Putamen (tissue), 1 donor: ENCODE results near the gene CCDC198.

Experiments
- DNase-seq: peaks from one replicate; pipeline ENCODE4 v3.0.0-alpha.2; 2016; ENCODE audit warnings: low spot score

The CCDC198 gene

DNA sequence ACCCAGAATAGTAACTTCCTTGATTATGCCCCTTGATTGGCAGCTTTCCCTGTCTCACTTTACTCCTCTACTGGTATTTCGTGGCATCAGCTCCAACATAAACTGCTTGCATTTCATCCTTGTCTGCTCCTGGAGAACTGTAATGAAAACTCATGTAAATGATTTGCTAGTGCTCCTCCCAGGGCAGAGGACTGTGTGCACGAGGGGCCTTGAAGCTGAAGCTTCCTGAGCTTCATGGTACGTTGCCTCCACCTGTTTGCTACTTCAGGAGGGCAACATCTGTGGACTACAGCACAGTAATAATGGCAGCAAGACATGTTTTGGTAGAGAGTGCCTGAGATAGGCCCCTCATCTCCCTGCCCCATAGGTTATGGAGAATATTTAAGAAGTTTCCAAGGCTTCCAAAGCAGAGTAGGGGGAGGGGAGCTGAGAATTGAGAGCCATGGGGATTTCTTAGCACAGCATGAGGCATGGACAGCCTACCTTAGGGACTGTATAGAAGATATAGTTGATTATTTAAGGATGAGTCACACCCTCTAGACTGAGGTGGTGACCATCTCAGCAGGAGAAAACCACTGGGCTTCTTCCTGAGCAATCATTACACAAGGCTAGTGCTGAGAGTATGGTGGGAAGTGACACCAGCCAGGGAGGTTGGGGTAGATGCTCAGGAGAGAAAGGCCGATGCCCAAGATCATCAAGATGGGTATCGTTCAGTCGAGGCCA is 29.5 kb downstream of the CCDC198 start:
- DNase-seq = no peak

DNA sequence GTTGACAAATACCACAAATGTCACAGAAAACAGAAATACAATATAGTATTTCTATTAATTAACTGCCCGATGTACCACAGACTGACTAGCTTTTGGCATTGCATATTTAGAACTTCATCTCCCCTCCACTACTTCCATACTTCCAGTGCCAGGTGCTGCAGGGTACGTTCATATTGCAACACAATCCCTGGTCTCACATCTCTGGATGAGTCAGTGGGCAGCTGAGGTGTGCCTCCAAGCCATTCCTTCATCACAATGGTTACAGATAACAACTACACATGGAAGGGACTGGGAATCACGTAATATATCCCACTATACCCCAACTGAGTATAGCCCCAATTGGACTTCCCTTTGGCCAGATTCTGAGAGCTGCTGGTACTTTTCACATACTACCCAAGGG is 31.1 kb downstream of the CCDC198 start:
- no peak for DNase-seq

DNA sequence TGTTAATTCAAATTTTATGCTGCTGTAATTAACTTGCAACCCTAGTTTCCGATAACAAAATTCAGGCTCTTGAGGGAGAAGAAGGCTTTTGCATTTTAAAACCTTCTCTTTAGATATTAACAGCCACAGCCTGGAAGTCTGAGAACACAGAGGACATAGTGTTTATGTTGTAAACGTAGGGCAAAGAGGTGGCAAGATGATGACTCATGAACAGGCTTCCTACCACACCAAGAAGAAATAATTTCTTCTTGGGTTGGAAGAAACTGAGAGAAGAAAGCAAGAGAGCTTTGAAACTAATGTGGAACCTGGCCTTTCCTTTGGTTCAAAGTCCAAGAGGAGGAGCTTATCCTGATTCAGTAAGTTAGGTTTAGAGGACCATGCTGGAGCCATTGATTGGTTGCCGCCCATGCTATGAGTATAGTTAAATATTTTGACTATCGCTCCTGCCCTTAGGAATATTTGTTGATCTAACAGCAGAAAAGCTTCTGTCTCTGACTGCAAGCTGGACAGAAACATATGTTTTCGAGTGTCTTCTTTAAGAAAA is 31.8 kb downstream of the CCDC198 start:
- DNase-seq = no peak

DNA sequence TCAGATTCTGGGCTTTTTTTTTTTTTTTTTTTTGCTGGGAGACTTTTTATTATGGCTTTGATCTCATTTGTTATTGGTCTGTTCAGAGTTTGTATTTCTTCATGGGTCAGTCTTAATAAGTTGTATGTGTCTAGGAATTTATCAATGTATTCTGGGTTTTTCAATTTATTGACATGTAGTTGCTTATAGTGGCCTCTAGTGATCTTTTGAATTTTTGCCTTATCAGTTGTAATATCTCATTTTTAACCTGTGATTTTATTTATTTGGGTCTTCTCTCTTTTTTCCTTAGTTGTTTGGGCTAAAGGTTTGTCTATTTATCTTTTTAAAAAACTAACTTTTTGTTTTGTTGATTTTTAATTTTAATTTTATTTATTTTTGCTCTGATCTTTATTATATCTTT is 57.7 kb downstream of the CCDC198 start:
- DNase-seq = no peak

DNA sequence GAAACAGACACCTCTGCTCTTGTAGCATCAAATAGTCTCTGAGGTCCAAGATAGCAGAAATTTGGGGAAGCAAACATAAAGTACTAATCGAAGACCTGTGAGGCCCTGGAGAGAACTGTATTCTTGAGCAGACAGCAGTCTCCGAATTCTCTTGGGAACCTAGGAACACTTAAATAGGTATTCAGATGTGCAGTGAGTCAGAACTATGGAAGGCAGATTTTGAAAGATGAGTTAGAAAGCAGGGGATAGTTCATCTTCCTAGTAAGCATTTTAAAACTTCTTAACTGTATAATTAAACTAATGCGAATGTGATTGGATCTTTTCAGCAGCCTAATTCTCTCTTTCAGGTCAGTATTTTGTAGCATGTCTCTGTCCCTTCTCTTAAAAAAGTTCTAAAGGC is 72.7 kb downstream of the CCDC198 start:
- no peak for DNase-seq

DNA sequence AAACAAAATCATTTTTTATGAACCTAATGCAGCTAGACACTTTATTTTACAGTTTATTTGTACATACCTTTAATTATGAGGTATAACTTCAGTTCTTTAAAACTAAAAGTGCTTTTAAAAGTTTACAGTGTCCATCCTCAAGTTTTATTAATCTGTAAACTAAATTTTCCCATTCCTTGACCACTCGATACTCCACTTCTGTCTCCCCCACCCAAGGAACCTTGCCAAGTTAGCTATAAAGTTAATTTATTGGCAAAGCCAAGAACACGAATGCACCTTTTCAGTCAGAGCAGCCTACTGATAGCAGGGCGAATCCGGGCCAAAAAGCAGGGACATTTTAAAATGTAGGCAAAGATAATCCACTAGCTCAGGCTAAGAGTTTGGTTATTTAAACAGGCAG is 73.6 kb downstream of the CCDC198 start:
- no peak for DNase-seq
